ENCODE data around the gene DUSP7.

The DUSP7 gene

DNA sequence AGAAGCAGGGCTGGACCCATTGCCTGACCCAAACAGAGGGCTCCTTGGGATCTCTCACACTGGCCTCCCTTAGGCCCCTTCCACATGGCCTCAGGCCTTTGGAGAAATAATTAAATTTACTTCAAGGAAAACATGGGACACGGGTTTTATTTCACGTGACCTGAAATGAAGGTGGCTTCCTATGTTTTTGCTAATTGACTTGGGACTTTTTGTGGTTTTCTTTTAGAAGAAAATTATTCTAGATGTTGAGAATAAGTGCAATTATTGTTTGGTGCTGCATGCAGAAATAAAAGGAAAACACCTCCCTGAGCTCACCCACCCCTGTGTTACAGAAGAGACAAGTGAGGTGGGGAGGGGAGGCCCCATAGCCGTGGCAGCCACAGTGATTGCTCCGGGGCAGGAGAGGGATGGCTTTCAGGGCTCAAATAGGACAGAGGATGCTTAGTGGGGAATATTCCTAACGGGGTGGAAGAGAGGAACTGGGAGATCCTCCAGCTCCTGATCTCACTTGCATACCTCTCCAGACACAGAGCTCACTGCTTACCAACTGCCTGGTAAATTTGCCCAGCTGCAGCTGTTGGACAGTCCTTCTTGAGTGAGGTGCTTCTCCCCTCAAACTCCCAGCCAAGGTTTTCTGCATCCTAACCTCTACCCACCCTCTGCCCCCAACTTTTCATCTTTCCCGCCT, 31.5 kb downstream of the DUSP7 start:
- DNase-seq: no peak

DNA sequence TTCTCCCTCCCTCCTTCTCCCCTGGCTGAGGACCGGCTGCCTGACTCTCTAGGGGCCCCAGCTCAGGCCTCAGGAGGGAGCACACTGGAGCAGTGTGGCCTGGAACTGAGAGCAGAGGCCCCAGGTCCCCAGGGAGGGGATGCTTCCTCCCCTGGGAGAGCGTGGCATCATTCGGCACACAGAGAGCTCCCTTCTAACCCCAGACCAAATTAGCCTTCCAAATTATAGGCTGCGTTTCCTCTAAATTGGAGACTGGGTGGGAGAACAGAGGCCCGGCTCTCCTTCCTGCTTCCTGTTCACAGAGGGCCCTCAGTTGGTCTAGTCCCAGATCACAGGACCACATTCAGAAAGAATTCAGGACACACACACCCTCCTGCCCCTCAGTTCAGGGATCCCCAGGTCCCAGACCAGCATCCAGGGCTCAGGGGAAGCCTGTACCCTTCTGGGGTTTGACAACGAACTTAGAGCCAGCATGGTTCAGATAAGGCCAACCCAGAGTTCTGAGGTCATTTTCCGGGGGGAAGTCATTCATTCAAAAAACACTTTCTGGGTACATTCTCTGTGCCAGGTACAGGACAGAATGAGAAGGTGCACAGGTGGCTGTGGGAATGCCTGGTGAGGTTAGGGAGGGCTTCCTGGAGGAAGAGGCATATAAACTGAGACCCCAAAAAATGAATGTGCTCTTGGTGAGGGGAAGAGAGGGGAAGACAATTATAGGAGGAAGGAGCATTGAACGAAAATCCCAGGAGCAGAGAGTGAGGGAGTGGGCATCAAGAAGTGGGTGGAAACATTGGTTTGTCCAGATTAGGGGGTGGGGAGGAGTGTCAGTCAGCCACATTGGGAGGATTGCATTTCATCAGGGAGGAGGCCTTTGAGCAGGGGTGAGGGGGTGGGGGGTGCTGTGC, 32.3 kb downstream of the DUSP7 start:
- no peak for DNase-seq

DNA sequence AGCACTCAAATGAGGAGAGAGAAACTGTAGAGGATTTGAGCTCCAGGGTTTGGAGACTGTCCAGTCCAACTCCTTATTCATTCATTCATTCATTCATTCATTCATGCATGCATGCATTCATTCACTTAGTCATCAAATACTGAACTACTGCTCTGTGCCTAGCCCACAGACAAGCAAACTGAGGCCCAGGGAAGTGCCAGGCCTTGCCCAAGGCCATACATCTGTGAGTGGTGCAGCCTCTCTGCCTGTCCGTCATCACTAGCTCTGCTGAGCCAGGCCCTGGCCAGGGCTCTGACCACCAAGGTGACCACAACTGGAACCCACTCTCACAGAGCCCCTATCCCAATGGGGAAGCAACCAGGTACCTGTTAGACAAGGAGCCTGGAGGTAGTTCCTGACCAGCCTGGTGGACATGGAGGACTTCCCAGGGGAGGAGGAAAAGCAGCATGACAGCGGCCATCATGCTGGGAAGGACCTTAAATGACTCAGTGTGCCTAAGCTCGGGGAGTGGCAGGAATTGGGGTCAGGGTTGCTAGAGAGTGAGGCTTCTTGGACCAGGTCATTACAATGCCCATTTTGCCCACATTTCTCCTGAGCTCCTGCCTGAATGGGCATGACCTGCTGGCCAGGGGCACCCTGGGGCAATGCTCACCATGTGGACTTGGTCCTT, 33.1 kb downstream of the DUSP7 start:
- DNase-seq: no peak

DNA sequence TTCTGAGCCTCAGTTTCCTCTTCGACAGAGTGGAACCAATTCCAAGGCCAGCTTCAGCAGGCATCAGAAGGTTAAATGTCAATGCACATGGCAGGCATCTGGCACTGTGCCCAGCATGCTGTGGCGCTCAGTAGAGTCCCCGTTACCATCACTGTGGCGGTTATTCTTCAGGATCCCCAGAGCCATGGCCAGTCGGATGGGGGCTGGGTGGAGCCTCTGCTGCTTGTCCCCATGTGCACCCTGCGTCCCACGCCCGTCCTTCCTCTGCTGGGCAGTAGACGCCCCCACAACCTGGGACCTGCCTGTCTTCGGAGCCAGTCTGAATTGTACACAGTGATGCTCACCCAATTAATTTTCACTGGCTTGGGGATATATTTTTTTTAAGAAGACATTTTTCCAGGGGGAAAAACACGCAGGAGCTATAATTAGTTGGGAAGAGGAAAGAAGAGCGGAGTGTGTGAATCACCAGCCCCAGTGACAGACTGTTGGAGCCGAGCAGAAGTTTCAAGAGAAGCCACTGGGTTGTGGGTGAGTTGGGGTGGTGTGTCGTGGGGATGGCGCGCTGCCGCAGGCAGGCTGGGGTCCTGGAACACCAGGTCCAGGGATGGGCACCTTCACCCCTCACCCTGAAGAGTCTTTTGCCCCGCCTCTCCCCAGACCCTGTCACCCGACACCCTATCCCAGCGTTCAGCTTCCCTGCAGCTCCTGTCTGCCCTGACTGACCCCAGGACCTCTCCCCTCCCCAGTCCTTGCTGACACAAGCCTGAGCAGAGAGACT, 33.9 kb downstream of the DUSP7 start:
- DNase-seq: no peak

DNA sequence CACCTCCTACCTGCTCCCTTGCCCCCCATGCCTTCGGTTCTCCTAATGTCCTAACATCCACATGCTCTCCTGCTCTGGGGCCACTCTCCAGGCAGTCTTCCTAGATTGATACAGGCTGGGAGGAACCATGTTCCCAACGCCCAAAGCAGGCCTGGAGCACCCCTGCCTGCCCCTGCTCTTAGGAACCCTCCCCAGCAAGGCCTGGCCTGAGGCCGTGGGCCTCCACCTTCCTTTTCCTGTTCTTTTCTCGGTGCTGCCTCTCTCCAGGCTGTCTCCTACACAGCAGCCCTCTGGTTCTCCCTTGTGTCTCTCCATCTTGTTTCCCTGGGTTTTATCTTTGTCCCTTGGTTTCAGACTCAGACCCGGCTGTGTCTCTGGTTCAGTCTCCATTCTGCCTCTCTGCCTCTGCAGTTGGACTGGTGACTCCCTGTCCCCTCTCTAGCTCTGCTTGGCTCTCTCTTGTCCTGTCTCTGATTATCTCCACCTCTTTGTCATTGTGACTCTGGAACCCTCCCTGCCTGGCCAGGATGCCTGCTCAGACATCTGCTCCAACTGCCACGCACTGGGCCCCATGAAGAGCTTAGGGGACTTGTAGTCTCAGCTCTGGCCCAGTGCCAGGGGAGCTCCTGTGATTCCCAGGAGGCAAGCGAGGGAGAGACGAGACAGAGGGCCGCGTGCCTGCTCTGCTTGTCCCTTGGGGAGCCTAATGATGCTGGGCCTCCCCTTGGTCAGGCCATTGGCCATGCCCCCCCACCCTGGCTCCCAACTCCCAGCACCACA, 34.7 kb downstream of the DUSP7 start:
- DNase-seq: peak; percentile 76

DNA sequence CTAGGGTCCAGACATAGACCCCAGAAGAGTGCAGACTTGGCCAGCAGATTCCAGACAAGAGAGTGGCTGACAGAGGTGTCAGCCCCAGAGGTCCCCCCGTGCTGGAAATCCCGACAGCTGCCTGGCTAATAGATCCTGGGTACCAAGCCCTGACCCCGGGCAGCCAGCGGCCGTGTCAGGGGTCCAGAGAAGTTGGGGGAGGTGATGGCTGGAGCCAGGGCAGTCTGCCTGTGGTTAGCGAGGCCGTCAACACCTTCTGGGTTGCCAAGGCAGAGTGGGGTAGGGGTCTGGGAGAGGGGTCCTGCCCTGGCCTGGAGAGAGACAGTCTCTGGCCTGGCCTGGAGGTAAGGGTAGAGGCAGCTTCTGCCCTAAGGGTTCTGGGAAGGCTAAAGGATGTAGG, 35.6 kb downstream of the DUSP7 start:
- no peak for DNase-seq

DNA sequence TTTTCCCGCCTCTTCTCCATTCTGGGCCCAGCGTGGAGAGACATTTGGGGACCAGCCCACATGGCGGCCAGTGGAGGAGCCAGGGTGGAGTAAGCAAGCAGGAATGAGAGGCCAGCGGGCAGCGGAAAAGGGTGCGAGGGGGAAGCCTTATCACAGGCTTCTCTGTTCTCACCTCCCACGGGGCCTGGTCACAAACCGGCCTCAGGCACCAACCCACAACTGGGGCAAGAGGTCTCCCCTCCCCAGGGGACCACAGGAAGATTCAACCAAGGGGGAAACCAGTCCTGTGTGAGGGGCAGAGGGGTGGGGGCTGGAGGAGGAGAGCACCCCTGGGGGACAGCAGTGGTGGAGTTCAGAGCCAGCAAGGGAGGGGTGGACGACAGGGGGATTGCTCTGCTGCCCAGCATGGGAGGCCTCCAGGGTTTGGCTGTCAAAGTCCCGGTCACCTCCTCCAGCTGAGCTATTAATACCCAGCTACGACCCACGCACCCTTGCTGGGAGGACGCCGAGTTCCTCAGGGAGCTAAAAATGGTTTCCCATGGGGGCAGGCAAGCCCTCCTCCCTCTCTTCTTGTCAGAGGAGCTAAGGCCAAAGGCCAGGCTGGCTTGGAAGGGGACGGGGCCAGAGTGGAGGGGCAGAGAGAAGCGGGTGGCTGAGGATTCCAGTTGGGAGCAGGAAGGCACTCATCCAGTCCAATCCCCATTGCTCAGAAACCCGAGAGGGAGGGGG, 36.9 kb downstream of the DUSP7 start:
- no peak for DNase-seq

DNA sequence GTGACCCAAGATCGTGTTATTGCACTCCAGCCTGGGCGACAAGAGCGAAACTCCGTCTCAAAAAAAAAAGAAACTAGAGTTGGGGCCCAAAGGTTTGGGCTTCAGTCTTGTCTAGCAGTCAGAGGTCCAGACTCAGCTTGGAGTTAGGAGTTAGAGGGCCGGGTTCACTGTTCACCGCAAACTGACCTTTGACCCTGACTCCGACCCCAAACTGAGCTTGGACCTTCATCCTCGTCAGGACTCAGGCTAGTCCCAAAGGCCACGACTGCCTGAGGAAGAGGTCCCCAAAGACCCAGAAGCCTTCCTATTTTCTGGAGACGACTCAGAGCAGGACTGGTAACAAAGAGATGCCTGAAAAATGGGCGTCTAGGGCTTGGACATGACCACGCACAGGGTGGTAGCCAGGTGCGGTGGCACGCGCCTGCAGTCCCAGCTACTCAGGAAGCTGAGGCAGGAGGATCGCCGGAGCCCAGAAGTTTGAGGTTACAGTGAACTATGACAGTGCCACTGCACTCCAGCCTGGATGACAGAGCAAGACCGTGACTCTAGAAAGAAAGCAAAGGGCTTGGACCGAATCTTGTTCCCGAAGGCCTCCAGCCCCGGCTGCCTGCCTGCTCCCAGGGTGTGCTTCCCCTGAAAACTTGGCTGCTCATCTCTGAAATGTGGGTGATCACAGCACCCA, 37.9 kb downstream of the DUSP7 start:
- DNase-seq: no peak

DNA sequence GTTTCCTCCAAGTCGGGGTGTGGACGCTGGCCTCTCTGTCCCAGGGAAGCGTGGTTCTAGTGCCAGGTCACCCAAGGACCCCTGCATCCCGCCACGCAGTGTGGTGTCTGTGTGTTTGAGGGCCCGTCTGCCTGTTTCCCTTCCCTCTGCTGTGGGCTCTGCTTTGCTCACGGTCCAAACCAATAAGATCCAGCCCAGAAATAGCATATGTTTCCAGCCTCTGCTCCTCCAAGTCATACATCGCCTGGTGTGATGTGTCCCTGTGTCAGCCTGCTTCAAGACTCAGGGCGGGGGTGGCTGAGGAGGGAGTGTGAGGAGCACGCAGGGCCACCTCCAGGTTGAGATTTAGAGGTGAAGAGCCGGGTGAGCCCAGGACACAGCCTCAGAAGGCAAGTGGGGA, 38.8 kb downstream of the DUSP7 start:
- DNase-seq: no peak

DNA sequence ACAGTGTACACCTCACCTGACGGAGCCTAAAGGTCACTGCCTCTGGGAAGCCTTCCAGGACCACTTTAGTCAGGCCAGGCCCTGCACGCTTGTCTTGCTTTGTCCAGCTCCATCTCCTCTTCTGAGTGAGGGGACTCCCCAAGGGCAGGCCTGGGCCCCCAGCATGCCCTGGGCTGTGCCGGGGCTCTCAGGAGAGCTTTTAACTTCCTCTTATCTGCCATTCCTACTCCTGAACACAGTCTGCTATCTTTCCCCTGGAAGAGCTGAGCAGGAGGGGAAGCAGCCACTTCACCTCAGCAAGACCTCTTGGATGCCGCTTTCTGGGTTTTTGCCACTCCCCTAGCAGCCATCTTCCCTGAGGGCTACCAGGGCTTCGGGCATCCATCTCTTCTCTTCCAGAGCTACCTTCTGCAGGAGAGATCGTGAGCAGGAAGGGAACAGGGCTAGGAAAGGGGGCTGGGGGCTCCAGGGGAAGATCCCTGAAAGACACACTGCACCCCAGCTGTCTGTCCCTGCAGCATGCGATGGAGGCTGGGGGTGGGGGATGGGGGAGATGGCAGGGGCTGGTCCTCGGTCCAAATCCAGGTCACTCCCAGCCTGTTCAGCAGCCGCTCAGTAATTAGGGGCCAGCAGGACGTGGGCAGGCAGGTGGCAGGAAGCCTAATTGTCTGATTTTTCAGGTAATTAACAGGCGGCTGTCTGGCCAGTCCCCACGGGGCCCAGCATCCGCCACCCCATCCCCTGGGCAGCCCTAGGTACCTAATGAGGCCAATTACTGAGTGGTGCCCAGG, 40.7 kb downstream of the DUSP7 start:
- DNase-seq: no peak

DNA sequence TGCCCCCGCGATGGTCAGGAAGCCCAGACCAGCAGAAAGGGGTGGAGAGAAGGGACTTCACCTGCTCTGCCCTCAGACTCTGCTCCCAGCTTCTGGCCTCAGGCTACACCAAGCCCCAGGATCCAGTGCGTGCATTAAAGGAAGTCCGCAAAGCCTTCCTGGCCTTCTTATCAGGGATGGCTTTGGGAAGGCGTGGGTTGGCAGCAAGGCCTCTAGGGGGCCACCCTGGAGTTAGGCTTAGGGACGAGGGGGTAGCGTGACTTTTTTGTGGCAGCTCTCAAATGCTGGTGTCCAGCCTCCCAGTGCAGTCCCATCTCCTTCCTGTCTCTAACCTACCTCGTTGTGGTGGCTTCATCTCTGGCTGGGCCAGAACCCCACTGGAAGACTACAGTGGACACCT, 41.8 kb downstream of the DUSP7 start:
- DNase-seq: no peak

DNA sequence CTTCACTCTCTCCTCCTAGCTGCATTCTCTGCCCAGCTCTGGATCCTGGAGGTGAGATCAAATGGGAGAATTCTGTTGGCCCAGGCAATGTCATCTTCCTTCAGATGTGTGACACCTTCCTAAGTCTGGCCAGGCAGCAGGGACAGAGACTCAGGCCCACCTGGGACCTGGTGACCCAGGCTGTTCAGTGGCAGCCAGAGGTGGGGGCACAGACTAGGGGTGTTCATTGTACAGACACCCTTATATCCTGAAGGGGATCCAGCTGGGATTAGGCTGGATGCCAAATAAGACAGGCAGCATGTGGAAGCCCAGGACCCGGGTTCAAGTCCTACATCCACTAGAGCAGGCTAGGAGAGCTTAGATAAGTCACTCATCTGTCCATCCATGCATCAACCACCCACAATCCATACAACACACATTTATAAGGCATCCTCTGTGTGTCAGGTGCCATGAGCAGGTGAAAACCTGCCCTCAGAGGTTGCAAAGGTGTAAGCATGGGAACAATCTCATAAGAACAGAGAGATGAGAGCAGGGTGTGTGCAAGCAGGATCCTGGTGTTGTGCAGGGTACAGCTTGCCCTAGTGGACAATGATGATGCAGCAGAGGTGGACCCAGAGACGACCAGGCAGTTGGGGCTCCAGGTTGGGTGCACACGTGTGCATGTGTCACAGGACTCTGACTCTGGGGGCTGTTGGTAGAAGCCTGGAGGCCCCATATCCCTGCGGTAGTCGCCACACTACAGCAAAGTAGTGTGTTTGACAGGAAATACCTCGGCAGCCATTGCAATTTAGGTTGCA, 42.4 kb downstream of the DUSP7 start:
- no peak for DNase-seq

DNA sequence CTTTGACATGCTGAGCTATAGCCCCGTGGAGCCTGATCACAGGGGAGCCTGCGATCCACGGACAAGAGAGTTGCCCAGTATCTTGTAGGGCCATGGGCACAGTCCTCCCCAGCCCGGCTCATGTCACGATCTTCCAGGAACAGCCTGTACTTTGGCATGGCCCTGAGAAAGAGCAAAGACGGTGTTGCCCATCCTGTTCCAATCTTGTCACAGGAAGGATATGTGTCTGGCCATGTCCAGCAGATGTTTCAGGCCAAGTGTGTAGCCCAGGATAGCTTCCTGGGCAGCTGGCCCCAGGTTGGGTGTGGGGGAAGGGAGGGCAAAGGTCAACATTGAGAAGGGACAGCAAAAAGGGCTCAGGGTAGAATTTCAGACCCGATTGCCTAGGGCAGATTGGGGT, 43.7 kb downstream of the DUSP7 start:
- no peak for DNase-seq

DNA sequence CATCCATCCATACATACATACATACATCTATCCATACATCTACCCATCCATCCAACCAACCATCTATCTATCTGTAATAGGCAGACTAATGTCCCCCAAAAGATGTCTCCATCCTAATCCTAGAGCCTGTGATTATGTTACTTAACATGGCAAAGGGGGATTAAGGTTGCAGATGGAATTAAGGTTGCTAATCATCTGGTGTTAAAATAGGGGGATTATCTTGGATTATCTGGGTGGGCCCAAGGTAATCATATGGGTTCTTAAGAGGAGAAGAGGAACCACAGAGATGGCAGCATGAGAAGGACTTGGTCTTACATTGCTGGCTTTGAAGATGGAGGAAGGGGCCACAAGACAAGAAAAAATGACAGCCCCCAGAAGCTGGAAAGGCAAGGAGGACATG, 45.9 kb downstream of the DUSP7 start:
- DNase-seq: no peak

DNA sequence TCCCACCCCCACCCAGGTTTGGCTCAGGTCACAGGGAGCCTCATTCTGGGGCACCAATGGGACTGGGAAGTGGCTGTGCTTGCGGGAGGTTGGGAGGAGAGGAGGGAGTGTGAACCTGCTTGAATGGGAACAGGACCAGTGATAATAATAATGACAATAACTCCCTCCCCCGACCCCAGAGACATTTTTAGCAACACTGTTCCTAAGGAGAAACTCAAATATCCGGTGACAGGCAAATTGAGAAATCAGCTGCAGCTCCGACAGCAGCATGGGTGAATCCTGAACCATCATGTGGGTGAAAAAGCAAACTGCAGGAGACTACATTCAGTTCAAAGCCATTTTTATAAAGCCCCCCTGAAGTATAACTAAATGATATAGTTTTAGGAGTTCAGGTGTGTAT, 49.1 kb downstream of the DUSP7 start:
- DNase-seq: no peak

DNA sequence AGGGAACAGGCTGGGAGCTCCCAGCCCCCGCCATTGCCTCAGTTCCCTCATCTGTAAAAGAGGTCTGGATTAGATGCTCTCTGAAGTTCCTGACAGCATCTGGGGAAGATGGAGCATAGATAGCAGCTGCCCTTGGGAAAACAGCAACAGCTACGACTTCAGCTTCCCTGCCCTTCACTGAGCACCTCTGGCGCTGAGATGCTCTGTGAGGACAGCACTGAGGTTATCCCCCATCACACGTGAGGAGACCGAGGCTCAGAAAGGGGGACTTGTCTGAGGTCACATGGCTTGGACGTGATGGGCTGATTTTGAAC, 49.6 kb downstream of the DUSP7 start:
- no peak for DNase-seq

DNA sequence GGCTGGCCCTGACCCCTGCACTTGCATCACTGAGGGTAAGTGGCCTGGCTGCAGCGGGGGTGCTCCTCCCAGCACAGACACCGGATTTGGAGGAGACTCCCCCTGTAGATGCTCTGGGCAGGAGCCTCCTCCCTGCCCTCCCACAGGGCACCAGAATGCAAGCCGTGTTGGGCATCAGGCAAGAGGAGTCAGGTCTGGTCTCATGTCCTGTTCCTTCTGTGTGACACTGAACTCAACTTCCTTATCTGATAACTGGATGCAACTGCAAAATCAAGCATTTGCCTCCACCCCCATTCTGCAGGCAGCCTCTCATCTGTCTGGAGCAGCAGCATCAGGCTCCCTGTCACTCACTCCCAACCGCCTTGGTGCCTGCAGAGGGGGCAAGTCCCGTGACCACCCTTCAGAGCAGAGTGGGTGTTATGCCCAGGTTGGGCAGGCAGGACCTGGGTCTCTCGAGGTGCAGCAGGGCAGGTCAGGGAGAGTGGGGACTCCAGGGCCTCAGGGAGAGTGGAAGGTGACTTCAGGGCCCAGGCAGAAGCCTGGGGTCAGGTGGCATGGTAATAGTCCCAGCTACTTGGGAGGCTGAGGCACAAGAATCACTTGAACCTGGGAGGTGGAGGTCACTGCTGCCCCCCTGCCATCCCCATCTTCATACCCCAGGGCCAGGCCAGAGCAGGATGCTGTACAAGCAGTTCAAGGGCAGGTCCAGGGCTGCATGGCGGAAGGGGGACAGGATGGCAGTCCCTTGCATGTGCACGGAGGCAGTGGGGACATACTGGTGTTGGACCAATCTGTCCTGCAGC, 50.2 kb downstream of the DUSP7 start:
- no peak for DNase-seq

DNA sequence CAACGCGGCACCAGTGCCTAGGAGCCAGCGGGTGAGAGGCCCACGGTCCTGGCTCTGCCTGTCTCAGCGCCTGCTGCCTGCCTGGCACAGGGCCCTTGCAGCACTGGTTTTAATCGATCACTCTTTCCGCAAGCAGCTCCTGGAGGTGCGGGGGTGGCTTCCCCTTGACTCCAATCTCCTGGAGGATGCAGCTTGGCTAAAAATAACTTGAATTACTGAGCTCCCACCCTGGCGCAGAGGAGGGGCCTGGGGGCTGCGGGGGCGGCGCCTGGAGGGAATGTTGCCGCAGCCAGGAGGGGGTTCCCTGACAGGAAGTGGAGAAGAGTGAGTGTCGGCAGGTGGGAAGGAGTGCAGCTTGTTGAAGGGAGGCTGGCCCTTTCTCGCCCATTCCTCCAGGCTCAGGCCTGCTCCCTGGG, 50.8 kb downstream of the DUSP7 start:
- DNase-seq: no peak
